Parathyroid adenoma (tissue), 2 donors: ENCODE results near the gene CRLF1.

Experiments used
- H2AFZ ChIP-seq: fragments of 300-600 bp; sonication (generic); one replicate; pipeline ENCODE4 v1.7.0; 2017; ENCODE audit warnings: antibody characterized with exemption, mild to moderate bottlenecking
- H3K27ac ChIP-seq: fragments of 300-600 bp; sonication (generic); one replicate; pipeline ENCODE4 v1.7.0; 2017
- H3K27me3 ChIP-seq: fragments of 300-600 bp; sonication (generic); one replicate; pipeline ENCODE4 v1.7.0; 2017; ENCODE audit warnings: low read length; ENCODE audit not compliant: control insufficient read depth, insufficient read depth
- H3K36me3 ChIP-seq: fragments of 300-600 bp; sonication (generic); one replicate; pipeline ENCODE4 v1.7.0; 2017; ENCODE audit warnings: low read length; ENCODE audit not compliant: control insufficient read depth, insufficient read depth
- H3K4me1 ChIP-seq: fragments of 300-600 bp; sonication (generic); one replicate; pipeline ENCODE4 v1.7.0; 2017; ENCODE audit warnings: control low read depth
- H3K4me2 ChIP-seq: fragments of 300-600 bp; sonication (generic); one replicate; pipeline ENCODE4 v1.7.0; 2017; ENCODE audit warnings: low read length
- H3K4me3 ChIP-seq: fragments of 300-600 bp; sonication (generic); one replicate; pipeline ENCODE4 v1.7.0; 2017; ENCODE audit warnings: low read depth, low read length
- H3K79me2 ChIP-seq: fragments of 300-600 bp; sonication (generic); one replicate; pipeline ENCODE4 v1.7.0; 2017; ENCODE audit warnings: control low read depth
- H3K9ac ChIP-seq: fragments of 300-600 bp; sonication (generic); one replicate; pipeline ENCODE4 v1.7.0; 2017; ENCODE audit warnings: mild to moderate bottlenecking
- H3K9me3 ChIP-seq: fragments of 300-600 bp; sonication (generic); one replicate; pipeline ENCODE4 v1.7.0; 2017; ENCODE audit warnings: low read length; ENCODE audit not compliant: control insufficient read depth
- TF ChIP-seq, protein P1 (sequence below): fragments of 300-600 bp; sonication (generic); IDR thresholded peaks from one replicate; pipeline ENCODE4 v1.7.0; 2017; ENCODE audit warnings: antibody characterized with exemption, mild to moderate bottlenecking
- donor health status: primary hyperparathyroidism.

Gene CRLF1

DNA sequence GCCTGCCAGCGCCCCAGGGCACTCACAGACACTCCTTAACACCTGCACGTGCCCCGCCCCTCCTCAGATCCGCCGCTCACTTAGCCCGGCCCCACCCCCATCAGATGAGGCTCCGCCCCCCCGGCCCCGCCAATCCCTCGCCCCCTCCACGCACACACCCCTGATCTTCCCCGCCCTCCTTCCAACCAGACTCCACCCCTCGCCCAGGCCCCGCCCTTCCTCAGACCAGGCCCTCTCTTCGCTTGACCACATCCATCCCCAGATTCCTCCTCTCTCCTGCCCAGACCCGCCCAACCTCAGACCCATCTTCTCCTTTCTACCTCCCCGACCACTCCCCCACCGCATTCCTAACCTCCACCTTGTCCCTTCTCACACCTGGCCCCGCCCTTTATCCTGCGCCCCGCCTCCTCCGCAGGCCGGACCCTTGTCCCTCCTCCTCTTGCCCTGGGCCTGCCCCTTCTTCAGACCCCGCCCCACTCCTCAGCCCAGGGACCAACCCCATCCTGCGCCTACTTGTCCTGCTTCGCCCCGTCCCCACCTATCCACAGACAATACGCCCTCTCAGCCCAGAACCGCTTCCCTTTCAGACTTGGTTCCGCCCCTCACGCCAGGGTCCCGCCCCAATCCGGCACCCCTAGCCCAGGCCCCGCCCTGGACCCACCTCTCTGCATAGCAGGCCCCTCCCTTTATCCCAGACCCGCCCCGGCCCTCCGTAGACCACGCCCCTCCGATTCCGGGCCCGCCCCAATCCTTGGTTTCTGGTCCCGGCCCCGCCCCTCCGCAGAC, 29.8 kb upstream of the CRLF1 start:
- Histone ChIP-seq H3K36me3 (no peaks in the 10 kb centered on the region), H3K4me2 (peak overlapping the region; percentile 95), H2AFZ (peak overlapping the region; percentile 91), H3K4me1 (peaks cover 4% of the 10 kb centered on the region), H3K9ac (no peak overlapping the region), H3K9me3 (no peaks in the 10 kb centered on the region), H3K79me2 (peaks cover 6% of the 10 kb centered on the region), H3K4me3 (peak overlapping the region; percentile 80), H3K27me3 (no peaks in the 10 kb centered on the region), H3K27ac (peak overlapping the region; percentile 84)
- TF ChIP-seq, protein P1, sequence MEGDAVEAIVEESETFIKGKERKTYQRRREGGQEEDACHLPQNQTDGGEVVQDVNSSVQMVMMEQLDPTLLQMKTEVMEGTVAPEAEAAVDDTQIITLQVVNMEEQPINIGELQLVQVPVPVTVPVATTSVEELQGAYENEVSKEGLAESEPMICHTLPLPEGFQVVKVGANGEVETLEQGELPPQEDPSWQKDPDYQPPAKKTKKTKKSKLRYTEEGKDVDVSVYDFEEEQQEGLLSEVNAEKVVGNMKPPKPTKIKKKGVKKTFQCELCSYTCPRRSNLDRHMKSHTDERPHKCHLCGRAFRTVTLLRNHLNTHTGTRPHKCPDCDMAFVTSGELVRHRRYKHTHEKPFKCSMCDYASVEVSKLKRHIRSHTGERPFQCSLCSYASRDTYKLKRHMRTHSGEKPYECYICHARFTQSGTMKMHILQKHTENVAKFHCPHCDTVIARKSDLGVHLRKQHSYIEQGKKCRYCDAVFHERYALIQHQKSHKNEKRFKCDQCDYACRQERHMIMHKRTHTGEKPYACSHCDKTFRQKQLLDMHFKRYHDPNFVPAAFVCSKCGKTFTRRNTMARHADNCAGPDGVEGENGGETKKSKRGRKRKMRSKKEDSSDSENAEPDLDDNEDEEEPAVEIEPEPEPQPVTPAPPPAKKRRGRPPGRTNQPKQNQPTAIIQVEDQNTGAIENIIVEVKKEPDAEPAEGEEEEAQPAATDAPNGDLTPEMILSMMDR: no peak

DNA sequence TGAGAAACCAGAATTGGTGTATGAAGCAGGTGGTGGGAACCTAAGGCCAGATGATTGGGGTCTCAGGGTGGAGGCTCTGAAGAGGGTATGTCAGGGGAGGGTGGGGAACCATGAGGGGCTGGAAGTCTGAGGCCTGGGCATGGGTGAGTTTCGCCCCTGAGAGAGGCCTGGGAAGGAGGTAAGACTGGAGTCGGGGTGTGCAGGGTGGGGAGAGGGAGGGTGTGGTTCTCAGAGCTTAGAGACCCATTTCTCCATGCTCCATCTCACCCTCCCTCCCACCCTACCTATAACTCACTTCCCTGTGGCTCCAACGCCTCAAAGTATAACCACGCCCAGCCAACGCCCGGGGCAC, 29.2 kb upstream of the CRLF1 start:
- H3K9ac ChIP-seq: no peak overlapping the region
- H2AFZ ChIP-seq: no peak overlapping the region
- no peaks in the 10 kb centered on the region for H3K27me3 ChIP-seq
- no peak overlapping the region for H3K27ac ChIP-seq
- no peaks in the 10 kb centered on the region for H3K36me3 ChIP-seq
- H3K4me1 ChIP-seq: peaks cover 4% of the 10 kb centered on the region
- H3K4me3 ChIP-seq: no peak overlapping the region
- H3K79me2 ChIP-seq: peaks cover 3% of the 10 kb centered on the region
- no peak overlapping the region for H3K4me2 ChIP-seq
- TF ChIP-seq, protein P1: no peak
- no peaks in the 10 kb centered on the region for H3K9me3 ChIP-seq

DNA sequence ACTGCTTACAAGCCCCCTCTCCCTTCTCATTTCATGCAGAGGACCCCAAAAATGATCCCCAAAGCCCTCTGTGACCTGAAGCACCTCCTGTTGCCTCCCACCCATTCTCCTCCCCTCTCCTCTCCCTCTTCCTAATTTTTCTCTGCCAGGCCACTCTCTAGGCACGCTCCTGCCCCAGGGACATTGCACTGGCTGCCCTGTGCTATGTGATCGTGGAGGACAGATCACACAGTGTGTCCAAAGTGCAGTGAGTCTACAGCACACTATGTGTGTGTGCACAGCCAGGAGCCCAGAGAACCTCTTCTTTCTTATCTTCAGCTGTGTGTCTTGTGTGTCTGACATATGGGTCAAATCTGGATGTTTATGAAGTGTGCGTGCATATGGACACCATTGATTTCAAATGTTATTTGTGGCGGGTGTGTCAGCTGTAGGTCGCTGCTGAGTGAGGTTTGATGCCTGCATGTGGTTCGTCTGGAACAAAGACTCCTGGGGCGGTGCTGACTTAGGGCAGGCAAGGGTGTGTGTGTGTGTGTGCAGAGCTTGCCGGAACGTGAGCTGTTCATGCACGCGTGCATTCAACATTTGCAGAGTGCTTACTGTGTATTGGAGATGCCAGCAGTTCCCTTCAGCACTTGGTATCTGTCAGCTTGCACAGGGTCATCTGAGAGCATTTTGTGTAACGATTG, 28.2 kb upstream of the CRLF1 start:
- Histone ChIP-seq H3K27ac (no peak overlapping the region), H3K9me3 (no peaks in the 10 kb centered on the region), H3K36me3 (no peaks in the 10 kb centered on the region), H3K4me1 (peaks cover 4% of the 10 kb centered on the region), H3K27me3 (no peaks in the 10 kb centered on the region), H3K9ac (no peak overlapping the region), H3K79me2 (no peaks in the 10 kb centered on the region), H3K4me2 (peak overlapping the region; percentile 22), H2AFZ (no peak overlapping the region), H3K4me3 (no peak overlapping the region)
- TF ChIP-seq, protein P1: no peak

DNA sequence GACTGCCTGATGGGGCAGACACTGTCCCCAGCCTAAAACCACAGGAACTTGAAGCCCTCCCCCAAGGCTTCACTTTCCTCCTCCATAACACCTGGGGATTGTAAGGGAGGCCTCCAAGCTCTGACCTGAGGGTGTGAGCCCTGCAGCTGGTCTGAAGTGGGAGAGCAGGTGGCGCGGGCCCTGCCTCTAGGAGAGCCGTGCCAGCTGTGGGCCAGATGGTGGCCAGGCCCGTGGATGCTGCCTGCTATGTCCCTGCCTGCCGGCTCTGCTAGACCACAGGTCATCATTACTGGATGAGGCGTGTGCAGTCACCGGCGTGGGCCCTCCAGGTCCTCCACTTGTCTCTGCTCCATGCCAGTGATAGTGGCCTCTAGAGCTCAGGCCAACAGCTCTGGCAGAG, 26.7 kb upstream of the CRLF1 start:
- H3K4me3 ChIP-seq: no peak overlapping the region
- no peaks in the 10 kb centered on the region for H3K27me3 ChIP-seq
- H2AFZ ChIP-seq: no peak overlapping the region
- no peak overlapping the region for H3K4me2 ChIP-seq
- no peaks in the 10 kb centered on the region for H3K9me3 ChIP-seq
- H3K79me2 ChIP-seq: no peaks in the 10 kb centered on the region
- TF ChIP-seq, protein P1: no peak
- H3K9ac ChIP-seq: no peak overlapping the region
- H3K36me3 ChIP-seq: no peaks in the 10 kb centered on the region
- H3K27ac ChIP-seq: no peak overlapping the region
- peaks cover 4% of the 10 kb centered on the region for H3K4me1 ChIP-seq
